HepG2 (cell line): Measurements from ENCODE around the gene PARP8.

Experiments used
- POLR2A ChIP-seq, 2 experiments: IDR thresholded peaks; 2 replicates each; pipeline ENCODE4 v1.6.1; 2011; ENCODE audit warnings: low read depth in 2 of 2, low read length in 2 of 2, mild to moderate bottlenecking in 1 of 2, moderate library complexity in 1 of 2; ENCODE audit not compliant: insufficient read depth in 1 of 2
- SMARCC2 ChIP-seq: fragments of 450-650 bp; IDR thresholded peaks from 2 replicates; pipeline ENCODE4 v1.6.1; 2017; ENCODE audit warnings: antibody characterized with exemption, mild to moderate bottlenecking

GRCh38 chr5:50767588-50767987, 101.2 kb downstream of the PARP8 start:
- TF ChIP-seq POLR2A (IDR thresholded peaks at IDR 0.05; ENCODE audit: insufficient read depth in 1 of 2, low read depth in 2 of 2, low read length in 2 of 2), result no peak
- TF ChIP-seq SMARCC2, result no peak
